Body of pancreas (tissue), 4 donors: ENCODE results near the gene PARM1. TPM values are rescaled to one million over a fixed set of nuclear protein-coding genes. Genes with fewer than 3 reads are reported as not detected.
"Not testable (repeated sequence)": the region's sequence is repeated elsewhere in the genome, so short reads cannot be mapped to it uniquely, and the experiment has no call there.

Source experiments
- ATAC-seq: fragments of 150-250 bp; one replicate; pipeline ENCODE4 v1.9.1; 2016
- DNase-seq, 4 donors: peaks; one replicate each; pipeline ENCODE4 v3.0.0-alpha.2; 2019
- H3K27ac ChIP-seq, 4 donors: fragments of 200-600 bp; sonication (generic); 1 replicate in 3 of 4; 2 replicates in 1 of 4; pipeline versions ENCODE4 v1.5.1 to v1.6.1; 2016 to 2019; ENCODE audit warnings: mild to moderate bottlenecking in 1 of 4, mixed read lengths in 1 of 4, moderate library complexity in 1 of 4
- H3K27me3 ChIP-seq, 2 donors: fragments of 200-600 bp; sonication (generic); one replicate each; pipeline ENCODE4 v1.6.0; 2016; ENCODE audit warnings: mild to moderate bottlenecking in 1 of 2
- H3K36me3 ChIP-seq, 2 donors: fragments of 200-600 bp; sonication (generic); replicated peaks in 1 of 2; 2 replicates each; pipeline ENCODE4 v1.5.1; 2016; ENCODE audit warnings: low read depth in 2 of 2; ENCODE audit not compliant: insufficient read depth in 1 of 2
- H3K4me1 ChIP-seq: fragments of 200-600 bp; sonication (generic); one replicate; pipeline ENCODE4 v1.6.0; 2016
- H3K4me3 ChIP-seq, 2 donors: fragments of 200-600 bp; sonication (generic); 1 replicate in 1 of 2; 2 replicates in 1 of 2; pipeline ENCODE4 v1.5.1; 2016 to 2019
- H3K9me3 ChIP-seq, 3 donors: fragments of 200-600 bp; sonication (generic); 1 replicate in 2 of 3; 2 replicates in 1 of 3; pipeline ENCODE4 v1.5.1; 2016
- CTCF ChIP-seq, 7 experiments: fragments of 450-650 bp in 4 of 7; fragments of 200-600 bp in 3 of 7; sonication (generic) in 3 of 7; IDR thresholded peaks; one replicate each; pipeline ENCODE4 v1.5.1; 2016 to 2019; ENCODE audit warnings: antibody characterized with exemption in 7 of 7
- POLR2A ChIP-seq, 3 donors: fragments of 450-650 bp; IDR thresholded peaks; one replicate each; pipeline ENCODE4 v1.6.1; 2016; ENCODE audit warnings: antibody characterized with exemption in 3 of 3, mild to moderate bottlenecking in 2 of 3
- WGBS, 2 donors: methylation state at CpG; one replicate each; pipeline ENCODE4 v1.1.5; 2017; 5-methylcytosine and 5-hydroxymethylcytosine counted together
- intact Hi-C: fragments of 100-400 bp; cut with DNase I; formaldehyde crosslinking; loops from one replicate; pipeline ENCODE4 v1.15.1; 2023
- total RNA-seq, 2 donors: library from RNA; depleted of rRNA; stranded (reverse); fragments of >200 nt; gene quantifications; one replicate each; pipeline ENCODE4 v1.1.0, GENCODE V29; 2016

Gene PARM1
- total RNA-seq, 2 donors from 2014 or later: 21.0 to 28.7 TPM

GRCh38 chr4:74975848-74976824 is 43.2 kb downstream of the PARM1 start:
- Histone ChIP-seq H3K36me3 (no peaks in the 10 kb centered on the region), H3K9me3 (no peaks in the 10 kb centered on the region)
- intact Hi-C loops: no loop called here

DNA sequence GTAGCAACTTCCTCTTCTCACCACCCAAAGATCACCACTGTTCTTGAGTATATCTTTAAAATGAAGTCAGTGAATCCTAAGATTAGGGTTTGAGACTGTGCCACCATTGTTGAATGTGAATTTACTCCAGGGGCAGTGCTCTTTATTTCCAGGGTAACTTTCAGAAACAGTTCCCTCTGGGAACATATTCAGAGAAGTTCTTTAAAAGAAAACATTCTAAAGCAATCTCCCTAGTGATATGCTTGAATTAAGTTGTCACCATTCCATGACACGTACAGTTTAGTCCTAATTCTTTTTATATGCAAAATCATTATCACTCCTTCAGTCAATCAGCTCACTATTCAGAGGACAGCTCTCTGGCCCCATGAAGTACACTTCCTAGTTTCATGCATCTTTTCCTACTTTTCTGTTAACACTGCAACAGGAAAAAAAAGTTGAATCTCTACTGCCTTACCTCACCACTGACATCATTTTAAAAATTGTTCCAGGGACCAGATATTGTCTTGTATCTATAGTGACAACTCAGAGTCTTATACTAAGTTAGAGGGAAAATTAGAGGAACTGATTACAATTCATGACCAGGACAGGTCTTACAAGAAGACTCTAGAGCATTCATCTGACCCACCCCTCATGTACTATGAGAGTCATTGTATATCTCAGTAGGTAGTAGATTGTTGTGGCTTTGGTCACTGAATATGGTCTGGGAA is 49.8 kb downstream of the PARM1 start:
- no peaks in the 10 kb centered on the region for H3K27me3 ChIP-seq
- ATAC-seq (no peak), DNase-seq (no peak)
- H3K27ac ChIP-seq: no peak overlapping the region
- TF ChIP-seq POLR2A (IDR thresholded peaks at IDR 0.05) (no peak), CTCF (IDR thresholded peaks at IDR 0.05) (no peak)
- peaks cover 7% of the 10 kb centered on the region for H3K4me1 ChIP-seq
- intact Hi-C loops: no loop called here
- no peaks in the 10 kb centered on the region for H3K9me3 ChIP-seq
- H3K36me3 ChIP-seq: no peaks in the 10 kb centered on the region
- H3K4me3 ChIP-seq: no peak overlapping the region
- WGBS, 2 donors: 52 to 68% methylated on average over 1 of the region's 1 CpG

More at GRCh38 chr4:74975848-74976824, 43.2 kb downstream of the PARM1 start:
- no peak for ATAC-seq
- TF ChIP-seq POLR2A (IDR thresholded peaks at IDR 0.05): no peak
- no peak for TF ChIP-seq CTCF (IDR thresholded peaks at IDR 0.05)
- H3K4me3 ChIP-seq: no peak overlapping the region
- H3K4me1 ChIP-seq: no peaks in the 10 kb centered on the region
- no peak overlapping the region for H3K27ac ChIP-seq
- no peak for DNase-seq
- 94 to 97% methylated on average over 2 of the region's 2 CpGs for WGBS, 2 donors
- no peaks in the 10 kb centered on the region for H3K27me3 ChIP-seq

DNA sequence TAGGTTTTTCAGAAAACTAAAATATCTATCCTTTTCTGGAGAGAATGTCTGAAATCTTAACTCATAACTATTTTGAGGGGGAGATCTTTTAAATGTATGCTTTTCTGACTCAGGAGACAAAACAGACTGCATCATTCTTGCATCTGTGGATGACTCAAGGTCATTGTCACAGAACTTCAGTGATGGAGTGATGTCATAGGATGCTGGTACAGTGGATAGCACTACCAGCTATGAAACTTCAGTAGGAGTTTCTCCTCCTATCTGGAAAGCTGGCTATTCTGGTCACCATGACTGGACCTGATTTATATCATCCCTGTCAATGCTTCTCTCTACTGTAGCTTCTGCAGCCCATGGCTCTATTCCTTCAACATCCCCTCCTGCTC is 50.3 kb downstream of the PARM1 start:
- intact Hi-C loops: no loop called here
- no peaks in the 10 kb centered on the region for H3K27me3 ChIP-seq
- no peak for ATAC-seq

DNA sequence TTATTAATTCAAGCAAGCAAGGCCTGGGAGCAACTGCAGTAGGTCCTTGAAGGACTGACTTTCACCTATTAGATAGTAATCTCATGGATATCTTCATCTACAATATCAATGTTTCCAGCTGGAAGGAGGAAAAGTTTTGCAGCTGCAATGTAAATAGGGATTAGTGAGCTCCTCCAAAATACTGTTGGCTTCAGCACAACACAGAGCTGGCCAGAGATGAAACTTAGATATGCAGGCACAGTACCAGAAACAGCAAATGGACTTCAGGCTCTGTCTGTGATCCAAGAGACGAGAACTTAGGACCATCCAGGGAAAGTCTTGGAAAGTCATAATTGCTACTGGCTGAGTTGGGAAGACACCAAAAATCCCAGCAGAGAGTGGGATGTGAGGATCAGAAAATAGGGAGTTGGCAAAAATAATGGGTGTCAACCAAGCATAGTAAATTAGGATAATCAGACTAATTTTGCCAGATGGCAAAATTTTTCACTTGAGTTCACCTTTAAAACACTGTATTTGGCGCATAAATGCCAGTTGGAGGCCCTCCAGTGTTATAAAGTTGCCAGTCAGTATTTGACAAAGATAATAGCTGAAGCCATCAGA is 57.5 kb downstream of the PARM1 start:
- TF ChIP-seq CTCF (IDR thresholded peaks at IDR 0.05): no peak
- TF ChIP-seq POLR2A (IDR thresholded peaks at IDR 0.05): no peak

More for the DNA sequence above, 50.3 kb downstream of the PARM1 start:
- TF ChIP-seq CTCF (IDR thresholded peaks at IDR 0.05): no peak
- TF ChIP-seq POLR2A (IDR thresholded peaks at IDR 0.05): no peak
- Histone ChIP-seq H3K4me1 (peaks cover 7% of the 10 kb centered on the region), H3K36me3 (no peaks in the 10 kb centered on the region), H3K4me3 (no peak overlapping the region), H3K27ac (no peak overlapping the region), H3K9me3 (no peaks in the 10 kb centered on the region)
- DNase-seq: no peak

GRCh38 chr4:74994436-74994835 is 61.5 kb downstream of the PARM1 start:
- H3K9me3 ChIP-seq, DNase-seq, H3K36me3 ChIP-seq, H3K27ac ChIP-seq, H3K27me3 ChIP-seq, H3K4me3 ChIP-seq, intact Hi-C loops, ATAC-seq: not testable (repeated sequence)
- peaks cover 11% of the 10 kb centered on the region for H3K4me1 ChIP-seq
- 91 to 95% methylated on average over 2 of the region's 2 CpGs for WGBS, 2 donors

More for the DNA sequence above, 57.5 kb downstream of the PARM1 start:
- intact Hi-C loops: no loop called here
- H3K36me3 ChIP-seq: no peaks in the 10 kb centered on the region
- H3K9me3 ChIP-seq: no peaks in the 10 kb centered on the region
- ATAC-seq (no peak), DNase-seq (no peak)
- no peak overlapping the region for H3K27ac ChIP-seq
- no peak overlapping the region for H3K4me3 ChIP-seq
- H3K4me1 ChIP-seq: peaks cover 11% of the 10 kb centered on the region
- H3K27me3 ChIP-seq: no peaks in the 10 kb centered on the region
- 68 to 72% methylated on average over 2 of the region's 2 CpGs for WGBS, 2 donors
